ENCODE data around the gene LGALS7. TPM values are rescaled to one million over a fixed set of nuclear protein-coding genes. Genes with fewer than 3 reads are reported as not detected.
"Not testable (repeated sequence)": the region's sequence is repeated elsewhere in the genome, so short reads cannot be mapped to it uniquely, and the experiment has no call there.

The LGALS7 gene
- polyA plus RNA-seq, 1 experiment, result not detected

GRCh38 chr19:38788478-38789243 lies 15.3 kb upstream of the LGALS7 start, which contains the start of gene LGALS7B:
Gene LGALS7B (plus strand): TSS chr19:38789200. CDS start chr19:38789227, 27 bp downstream.
- no peak for DNase-seq (ENCODE audit: low read depth)
- no peak within 1 kb of the TSS for H3K4me3 ChIP-seq (ENCODE audit: low read depth, low read length)
- POLR2A ChIA-PET, result no interaction called here
- no peak for TF ChIP-seq CTCF (IDR thresholded peaks at IDR 0.05; ENCODE audit: insufficient read depth, low read depth, low read length)
- CTCF ChIA-PET, result no interaction called here
- no peaks in the 10 kb centered on the region for H3K27me3 ChIP-seq (ENCODE audit: control insufficient read depth, insufficient read depth, low read length)
- H3K36me3 ChIP-seq (ENCODE audit: control insufficient read depth, insufficient read depth, low read length), result no peaks in the 10 kb centered on the region

- no peak for TF ChIP-seq CTCF (IDR thresholded peaks at IDR 0.05; ENCODE audit: insufficient read depth, low read depth, low read length)
- Histone ChIP-seq H3K4me3 (ENCODE audit: low read depth, low read length) (no peak overlapping the region), H3K27me3 (ENCODE audit: control insufficient read depth, insufficient read depth, low read length) (no peaks in the 10 kb centered on the region; the same call in 1 of the 2 replicates), H3K36me3 (ENCODE audit: control insufficient read depth, insufficient read depth, low read length) (no peaks in the 10 kb centered on the region)
- CTCF ChIA-PET, result interaction anchor here (0.6 to 3.2 kb wide), 3 partner anchors 17 to 144 kb away, joined by 3 to 12 read pairs (median 4); partner anchors contain the start of genes MRPS12 and SARS2
- no peak for DNase-seq (ENCODE audit: low read depth)
- POLR2A ChIA-PET, result no interaction called here
Measured at GRCh38 chr19:38786572-38787265, 13.4 kb upstream of the LGALS7 start.

- POLR2A ChIA-PET; H3K27me3 ChIP-seq (ENCODE audit: control insufficient read depth, insufficient read depth, low read length); DNase-seq (ENCODE audit: low read depth); H3K4me3 ChIP-seq (ENCODE audit: low read depth, low read length); H3K36me3 ChIP-seq (ENCODE audit: control insufficient read depth, insufficient read depth, low read length): not testable (repeated sequence)
- CTCF ChIA-PET, result interaction anchor here (1.1 to 3.2 kb wide), 2 partner anchors 16 to 144 kb away, joined by 4 to 12 read pairs; partner anchors contain the start of genes MRPS12 and SARS2
Measured at GRCh38 chr19:38786061-38786460, 12.7 kb upstream of the LGALS7 start.

GRCh38 chr19:38785187-38785699 lies 11.9 kb upstream of the LGALS7 start:
- H3K4me3 ChIP-seq (ENCODE audit: low read depth, low read length), result no peak overlapping the region
- no peak for TF ChIP-seq CTCF (IDR thresholded peaks at IDR 0.05; ENCODE audit: insufficient read depth, low read depth, low read length)
- DNase-seq (ENCODE audit: low read depth), result no peak
- no peaks in the 10 kb centered on the region; the same call in 1 of the 2 replicates for H3K27me3 ChIP-seq (ENCODE audit: control insufficient read depth, insufficient read depth, low read length)
- ChIA-PET CTCF (interaction anchor here (3.2 kb wide), 1 partner anchor 15 kb away, joined by 12 read pairs; no protein-coding TSS in a partner anchor), POLR2A (no interaction called here)
- H3K36me3 ChIP-seq (ENCODE audit: control insufficient read depth, insufficient read depth, low read length), result no peaks in the 10 kb centered on the region

GRCh38 chr19:38784224-38784623 lies 10.9 kb upstream of the LGALS7 start:
- ChIA-PET POLR2A (no interaction called here), CTCF (no interaction called here)
- no peak for TF ChIP-seq CTCF (IDR thresholded peaks at IDR 0.05; ENCODE audit: insufficient read depth, low read depth, low read length)
- no peaks in the 10 kb centered on the region for H3K36me3 ChIP-seq (ENCODE audit: control insufficient read depth, insufficient read depth, low read length)
- no peak overlapping the region for H3K4me3 ChIP-seq (ENCODE audit: low read depth, low read length)
- no peak for DNase-seq (ENCODE audit: low read depth)
- no peaks in the 10 kb centered on the region; the same call in 1 of the 2 replicates for H3K27me3 ChIP-seq (ENCODE audit: control insufficient read depth, insufficient read depth, low read length)

GRCh38 chr19:38782212-38782611 lies 8.9 kb upstream of the LGALS7 start:
- H3K27me3 ChIP-seq (ENCODE audit: control insufficient read depth, insufficient read depth, low read length); DNase-seq (ENCODE audit: low read depth); POLR2A ChIA-PET; H3K36me3 ChIP-seq (ENCODE audit: control insufficient read depth, insufficient read depth, low read length); H3K4me3 ChIP-seq (ENCODE audit: low read depth, low read length); CTCF ChIA-PET: not testable (repeated sequence)
